T-helper 2 cell (primary cell): ENCODE measurements around the gene TCEAL1.
"Not testable (repeated sequence)": the region's sequence is repeated elsewhere in the genome, so short reads cannot be mapped to it uniquely, and the experiment has no call there.

Source experiments
- DNase-seq, 5 experiments: peaks; one replicate each; pipeline versions ENCODE4 v3.0.0 to v3.0.0-alpha.2; 2012 to 2022

Gene TCEAL1

DNA sequence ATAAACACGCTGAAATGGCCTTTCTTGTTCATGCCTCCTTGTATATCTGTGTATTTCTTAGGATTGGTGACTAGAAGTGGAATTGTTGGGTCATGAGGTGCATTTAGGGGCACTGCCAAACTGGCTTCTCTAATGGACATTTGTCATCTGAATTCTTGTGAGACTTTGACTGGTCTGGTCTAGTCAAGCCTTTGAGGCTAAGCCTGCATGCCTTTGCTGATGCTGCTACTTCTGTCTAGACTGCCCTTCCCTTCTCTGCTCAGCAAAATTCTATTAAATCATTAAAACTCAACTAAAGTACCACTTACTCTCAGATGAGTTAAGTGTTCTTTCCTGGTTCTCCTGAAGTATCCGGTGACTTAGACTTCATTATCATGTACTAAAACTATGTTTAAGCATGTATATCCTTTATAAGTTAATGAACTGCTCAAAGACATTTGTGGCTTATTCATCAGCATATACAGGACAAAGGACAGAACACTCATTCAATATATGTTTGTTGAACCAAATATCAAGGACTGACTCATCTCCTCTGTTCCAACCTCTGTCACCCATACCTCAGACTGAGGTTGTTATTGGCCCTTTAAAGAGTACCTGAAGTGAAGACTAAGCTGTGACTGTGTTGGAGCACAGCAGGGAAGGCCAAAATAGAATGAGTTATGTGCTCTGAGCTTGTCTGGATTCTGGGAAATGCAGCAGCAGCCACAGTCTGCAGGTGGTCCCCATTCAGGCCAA, 9.0 kb downstream of the TCEAL1 start:
- DNase-seq: no peak

DNA sequence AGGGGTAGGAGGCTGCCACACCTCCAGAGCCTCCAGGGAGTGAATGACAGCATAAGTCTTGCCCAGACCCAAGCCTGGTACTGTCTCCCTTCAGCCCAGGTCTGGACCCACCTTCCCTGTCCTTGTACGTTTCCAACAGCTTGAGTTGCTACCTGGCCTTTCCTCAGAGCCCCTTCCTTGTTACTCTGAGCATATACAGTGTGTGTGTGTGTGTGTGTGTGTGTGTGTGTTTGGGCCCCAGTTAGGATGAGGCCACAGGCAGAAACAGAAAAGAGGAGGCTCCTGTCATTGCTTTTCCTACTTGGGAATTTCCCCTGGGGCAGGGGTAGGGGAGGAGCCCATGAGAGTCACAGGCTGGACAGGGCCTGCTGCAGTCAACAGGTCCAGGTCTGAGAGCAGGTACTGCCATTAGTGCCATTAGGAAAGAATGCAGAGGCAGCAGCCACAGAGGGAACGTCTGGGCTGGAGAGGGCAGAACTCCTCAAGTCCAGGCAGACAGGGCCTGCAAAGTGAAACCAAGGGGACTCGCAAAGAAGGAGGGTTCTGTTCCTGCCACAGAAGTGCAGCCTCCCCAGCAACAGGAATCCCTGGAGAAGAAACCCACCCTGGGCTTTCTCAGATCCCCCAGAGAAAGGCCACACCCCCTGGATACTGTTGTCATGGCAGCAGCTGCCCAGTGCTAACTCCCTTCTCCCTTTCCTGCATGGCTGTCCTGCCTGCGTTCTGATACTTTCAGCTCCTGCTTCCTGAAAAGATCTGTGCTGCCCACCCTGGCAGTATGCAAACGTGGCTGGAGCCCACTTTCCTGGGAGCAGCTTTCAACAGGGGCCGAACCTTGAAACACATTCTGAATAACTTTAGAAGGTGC, 9.9 kb downstream of the TCEAL1 start:
- not testable (repeated sequence) for DNase-seq

GRCh38 chrX:103640401-103641155, 11.8 kb downstream of the TCEAL1 start:
- no peak for DNase-seq

GRCh38 chrX:103644125-103644524, 15.3 kb downstream of the TCEAL1 start:
- DNase-seq: no peak

GRCh38 chrX:103647630-103648029, 18.9 kb downstream of the TCEAL1 start:
- DNase-seq: no peak

- no peak for DNase-seq
Observed at GRCh38 chrX:103651151-103651773, 22.5 kb downstream of the TCEAL1 start.

DNA sequence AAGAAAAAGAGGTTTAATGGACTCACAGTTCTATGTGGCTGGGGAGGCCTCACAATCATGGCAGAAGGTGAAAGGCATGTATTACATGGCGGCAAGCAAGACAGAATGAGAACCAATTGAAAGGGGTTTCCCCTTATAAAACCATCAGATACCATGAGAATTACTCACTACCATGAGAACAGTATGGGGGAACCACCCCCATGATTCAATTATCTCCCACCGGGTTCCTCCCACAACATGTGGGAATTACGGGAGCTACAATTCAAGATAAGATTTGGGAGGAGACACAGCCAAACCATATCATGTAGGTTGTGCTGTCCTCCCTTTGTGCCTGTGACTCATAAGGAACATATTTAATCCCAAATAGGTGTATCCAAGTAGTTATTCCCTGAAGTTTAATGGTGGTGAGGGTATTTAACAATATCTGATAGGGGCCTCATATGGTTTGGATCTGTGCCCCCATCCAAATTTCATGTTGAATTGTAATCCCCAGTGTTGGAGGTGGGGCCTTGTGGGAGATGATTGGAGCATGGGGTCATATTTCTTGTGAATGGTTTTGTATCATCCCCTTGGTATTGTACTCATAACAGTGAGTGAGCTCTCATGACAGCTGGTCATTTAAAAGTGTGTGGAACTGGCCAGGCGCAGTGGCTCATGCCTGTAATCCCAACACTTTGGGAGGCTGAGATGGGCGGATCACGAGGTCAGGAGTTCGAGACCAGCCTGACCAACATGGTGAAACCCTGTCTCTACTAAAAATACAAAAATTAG, 26.6 kb downstream of the TCEAL1 start:
- not testable (repeated sequence) for DNase-seq

DNA sequence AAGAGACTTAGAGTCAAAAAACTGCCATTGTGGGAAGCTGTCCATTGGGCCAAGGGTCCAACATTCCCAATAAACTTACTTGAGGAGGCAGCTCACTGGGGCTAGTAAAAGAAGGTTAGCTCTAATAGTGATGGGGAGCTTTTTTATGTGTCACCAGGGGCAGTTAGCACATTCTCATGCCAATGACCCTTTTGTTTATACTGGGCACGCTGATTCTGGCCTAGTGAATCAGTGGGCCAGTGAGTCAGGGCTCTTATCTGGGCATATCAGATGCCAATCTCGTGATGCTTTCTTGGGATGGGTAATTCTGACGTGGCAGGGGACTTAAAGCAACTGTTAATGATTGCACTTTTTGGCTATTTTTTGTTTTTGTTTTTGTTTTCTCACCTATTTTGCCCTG, 27.8 kb downstream of the TCEAL1 start:
- no peak for DNase-seq

DNA sequence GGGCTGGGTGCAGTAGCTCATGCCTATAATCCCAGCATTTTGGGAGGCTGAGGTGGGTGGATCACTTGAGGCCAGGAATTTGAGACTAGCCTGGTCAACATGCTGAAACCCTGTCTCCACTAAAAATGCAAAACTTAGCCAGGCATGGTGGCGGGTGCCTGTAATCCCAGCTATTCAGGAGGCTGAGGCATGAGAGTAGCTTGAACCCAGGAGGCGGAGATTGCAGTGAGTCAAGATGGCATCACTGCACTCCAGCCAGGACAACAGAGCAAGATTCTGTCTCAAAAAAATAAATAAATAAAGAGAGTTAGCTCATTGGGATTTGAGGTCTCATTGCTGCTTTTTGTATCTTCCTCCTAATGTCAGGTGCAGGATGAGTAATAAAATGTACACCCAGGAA, 28.3 kb downstream of the TCEAL1 start:
- DNase-seq: not testable (repeated sequence)

GRCh38 chrX:103658681-103659433, 30.1 kb downstream of the TCEAL1 start:
- no peak for DNase-seq

DNA sequence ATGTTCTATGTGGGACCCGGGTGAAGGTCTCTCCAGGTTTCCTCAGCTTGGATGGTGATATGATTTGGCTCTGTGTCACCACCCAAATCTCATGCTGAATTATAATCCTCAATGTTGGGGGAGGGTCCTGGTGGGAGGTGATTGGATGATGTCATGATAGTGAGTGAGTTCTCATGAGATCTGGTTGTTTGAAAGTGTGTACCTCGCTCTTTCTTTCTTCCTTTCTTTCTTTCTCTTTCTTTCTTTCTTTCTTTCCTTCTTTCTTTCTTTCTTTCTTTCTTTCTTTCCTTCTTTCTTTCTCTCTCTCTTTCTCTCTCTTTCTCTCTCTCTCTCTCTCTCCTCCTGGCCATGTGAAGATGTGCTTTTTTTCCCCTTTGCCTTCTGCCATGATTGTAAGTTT, 30.7 kb downstream of the TCEAL1 start:
- DNase-seq: not testable (repeated sequence)

DNA sequence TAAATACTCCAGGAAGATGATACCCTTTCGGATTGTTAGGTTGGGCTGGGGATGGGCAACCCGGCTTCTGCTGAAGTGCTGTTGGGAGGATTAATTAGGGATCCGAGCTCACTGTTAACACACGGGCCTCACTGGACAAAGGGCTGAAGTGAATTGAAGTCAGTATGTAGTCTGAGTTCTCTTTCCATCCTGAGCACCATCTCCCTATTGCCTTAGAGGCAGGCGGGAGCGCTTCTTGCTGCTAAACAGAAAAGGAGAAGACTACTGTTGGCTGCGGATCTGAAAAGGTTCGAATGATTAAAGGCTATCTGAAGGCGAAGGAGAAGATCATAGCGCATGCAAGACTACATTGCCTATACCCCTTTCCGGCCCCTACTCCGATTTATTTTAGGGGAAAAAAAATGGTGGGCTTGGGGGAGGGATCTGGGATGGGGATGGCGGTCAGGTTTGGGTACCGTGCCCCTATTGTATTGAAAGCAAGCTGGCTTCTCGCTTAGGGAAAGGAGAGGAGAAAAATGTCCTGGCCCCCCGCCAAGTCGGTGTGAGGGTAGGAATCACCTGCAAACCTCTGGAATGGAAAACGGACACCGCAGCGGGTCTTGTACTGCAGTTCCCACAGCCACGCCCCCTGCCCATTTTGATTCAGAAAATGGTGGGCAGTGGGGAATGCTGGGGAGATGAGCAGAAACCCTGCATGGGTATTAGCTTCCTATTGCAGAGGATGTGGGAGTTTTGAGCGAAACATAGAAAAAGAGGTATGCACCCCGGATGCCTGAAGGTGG, 35.4 kb downstream of the TCEAL1 start:
- DNase-seq: no peak

- no peak for DNase-seq
Observed at GRCh38 chrX:103666202-103667107, 37.7 kb downstream of the TCEAL1 start.

DNA sequence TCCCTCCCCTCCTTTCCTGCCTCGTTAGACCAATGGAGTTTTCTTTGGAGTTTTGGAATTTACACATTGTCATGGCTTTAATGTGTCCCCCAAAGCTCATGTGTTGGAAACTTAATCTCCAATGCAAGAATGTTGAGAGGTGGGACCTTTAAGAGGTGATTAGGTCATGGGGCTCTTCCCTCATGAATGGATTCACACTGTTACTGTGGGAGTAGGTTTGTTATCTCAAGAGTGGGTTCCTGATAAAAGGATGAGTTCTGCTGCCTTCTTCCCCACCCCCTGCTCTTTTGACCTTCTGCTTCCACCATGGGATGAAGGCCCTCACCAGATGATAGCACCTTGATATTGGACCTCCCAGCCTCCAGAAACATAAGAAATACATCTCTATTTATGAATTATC, 41.0 kb downstream of the TCEAL1 start:
- no peak for DNase-seq

DNA sequence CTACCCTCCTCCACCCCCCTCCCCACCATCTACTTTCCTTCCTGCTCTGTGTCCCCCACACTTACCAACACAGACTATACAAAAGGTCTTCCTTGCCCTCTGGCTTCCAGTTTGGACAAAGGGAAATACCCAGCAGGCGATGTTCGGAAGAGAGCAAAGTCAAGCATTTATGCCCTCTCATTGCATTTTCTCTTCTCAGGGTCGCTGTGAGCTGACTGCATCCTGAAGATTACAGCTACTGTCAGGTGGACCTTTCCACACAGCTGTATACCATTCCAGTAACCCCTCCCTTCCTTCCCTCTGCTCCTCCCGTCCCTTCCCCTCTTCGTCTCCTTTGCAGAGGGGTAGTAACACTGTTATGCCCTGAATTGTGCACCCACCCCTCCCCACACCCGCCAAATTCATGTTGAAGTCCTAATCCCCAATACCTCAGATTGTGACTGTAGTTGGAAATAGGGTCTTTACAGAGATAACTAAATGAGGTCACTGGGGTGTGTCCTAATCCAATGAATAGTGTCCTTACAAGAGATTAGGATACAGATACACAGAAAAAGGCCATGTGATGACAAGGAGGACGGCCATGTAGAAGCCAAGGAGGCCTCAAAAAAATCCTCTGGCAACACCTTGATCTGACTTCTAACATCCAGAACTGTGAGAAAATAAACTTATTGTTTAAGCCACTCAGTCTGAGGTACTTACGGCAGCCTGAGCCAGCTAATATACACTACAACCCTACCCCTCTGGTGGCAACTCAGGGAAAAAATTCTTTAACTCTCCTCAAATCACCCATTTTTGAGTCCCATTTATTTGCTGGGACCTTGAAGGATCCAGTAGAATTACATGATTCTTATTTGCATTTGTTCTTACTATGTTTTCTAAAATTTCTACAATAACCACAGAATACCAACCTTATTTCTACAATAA, 46.0 kb downstream of the TCEAL1 start:
- DNase-seq: no peak

DNA sequence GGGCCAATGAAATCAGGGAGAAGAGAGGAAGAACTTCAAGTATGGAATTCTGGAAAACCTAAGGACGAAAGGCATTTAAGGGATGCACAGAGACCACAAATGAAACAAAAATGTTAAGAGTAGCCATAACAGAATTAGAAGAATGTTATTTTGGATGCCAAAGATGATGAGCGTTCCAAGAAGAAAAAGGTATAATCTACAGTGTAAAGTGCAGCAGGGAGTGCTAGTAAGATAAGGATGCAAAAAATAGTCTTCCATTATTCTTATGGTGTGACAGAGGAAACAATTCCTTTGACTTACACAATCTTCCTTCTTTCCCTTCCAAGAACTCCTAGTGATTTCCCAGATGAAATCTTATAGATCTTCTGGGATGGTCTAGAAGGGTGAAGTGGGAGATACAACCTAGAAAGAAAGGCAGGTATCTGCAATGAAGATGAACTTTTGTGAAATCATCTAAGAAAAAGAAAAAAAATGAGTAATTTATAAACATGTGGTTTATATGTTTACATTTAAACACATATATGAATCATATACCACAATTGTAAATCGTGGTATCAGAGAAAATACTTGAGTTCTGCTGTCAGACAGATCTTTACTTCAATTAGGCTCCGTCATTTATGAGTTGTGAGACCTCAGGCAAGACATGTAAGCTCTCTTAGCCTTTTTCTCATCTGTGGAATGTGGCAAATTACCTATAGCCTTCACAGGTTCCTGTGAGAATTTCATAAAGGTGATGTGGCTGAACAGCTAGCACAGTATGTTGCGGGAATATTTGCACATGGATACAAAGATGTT, 49.6 kb downstream of the TCEAL1 start:
- no peak for DNase-seq
